Gastrocnemius medialis (tissue), 4 donors: ENCODE results near the gene CES1.

Experiments used
- POLR2A ChIP-seq, 2 donors: fragments of 450-650 bp; IDR thresholded peaks; one replicate each; pipeline ENCODE4 v1.6.1; 2017; ENCODE audit warnings: antibody characterized with exemption in 2 of 2, mild to moderate bottlenecking in 2 of 2, moderate library complexity in 2 of 2
- TF ChIP-seq, protein P1 (sequence below), 5 experiments: fragments of 450-650 bp in 3 of 5; fragments of 200-600 bp in 2 of 5; sonication (generic) in 2 of 5; IDR thresholded peaks in 4 of 5; conservative IDR thresholded peaks in 1 of 5; 1 replicate in 4 of 5; 2 replicates in 1 of 5; pipeline ENCODE4 v1.5.1; 2016 to 2019; ENCODE audit warnings: antibody characterized with exemption in 5 of 5, mild to moderate bottlenecking in 3 of 5, moderate library complexity in 3 of 5

DNA sequence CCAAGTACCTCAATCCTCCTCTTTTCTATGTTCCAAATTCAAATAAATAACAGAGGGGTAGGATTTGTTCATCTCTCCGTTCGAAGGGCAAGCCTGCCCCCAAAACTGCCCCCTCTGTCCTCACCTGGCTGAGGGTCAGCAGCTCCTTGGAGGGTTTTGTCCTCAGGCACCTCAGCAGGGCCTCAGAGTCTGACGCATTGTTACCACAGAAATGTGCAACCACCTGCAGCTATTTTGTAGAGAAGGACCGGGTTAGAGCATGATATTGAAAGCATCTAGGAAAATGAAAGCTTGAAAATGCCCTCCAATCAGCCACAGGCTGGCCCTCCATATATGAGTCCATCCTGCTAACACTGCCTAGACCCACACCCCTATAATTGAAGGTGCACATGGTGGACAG, 28.4 kb upstream of the CES1 start:
- TF ChIP-seq, protein P1, sequence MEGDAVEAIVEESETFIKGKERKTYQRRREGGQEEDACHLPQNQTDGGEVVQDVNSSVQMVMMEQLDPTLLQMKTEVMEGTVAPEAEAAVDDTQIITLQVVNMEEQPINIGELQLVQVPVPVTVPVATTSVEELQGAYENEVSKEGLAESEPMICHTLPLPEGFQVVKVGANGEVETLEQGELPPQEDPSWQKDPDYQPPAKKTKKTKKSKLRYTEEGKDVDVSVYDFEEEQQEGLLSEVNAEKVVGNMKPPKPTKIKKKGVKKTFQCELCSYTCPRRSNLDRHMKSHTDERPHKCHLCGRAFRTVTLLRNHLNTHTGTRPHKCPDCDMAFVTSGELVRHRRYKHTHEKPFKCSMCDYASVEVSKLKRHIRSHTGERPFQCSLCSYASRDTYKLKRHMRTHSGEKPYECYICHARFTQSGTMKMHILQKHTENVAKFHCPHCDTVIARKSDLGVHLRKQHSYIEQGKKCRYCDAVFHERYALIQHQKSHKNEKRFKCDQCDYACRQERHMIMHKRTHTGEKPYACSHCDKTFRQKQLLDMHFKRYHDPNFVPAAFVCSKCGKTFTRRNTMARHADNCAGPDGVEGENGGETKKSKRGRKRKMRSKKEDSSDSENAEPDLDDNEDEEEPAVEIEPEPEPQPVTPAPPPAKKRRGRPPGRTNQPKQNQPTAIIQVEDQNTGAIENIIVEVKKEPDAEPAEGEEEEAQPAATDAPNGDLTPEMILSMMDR (IDR thresholded peaks at IDR 0.05 in 4 of 5, conservative IDR thresholded peaks at IDR 0.05 in 1 of 5): no peak
- TF ChIP-seq POLR2A (IDR thresholded peaks at IDR 0.05): no peak
